Right ventricle myocardium inferior (tissue), 1 donor: ENCODE measurements around the gene NMB. TPM values are rescaled to one million over a fixed set of nuclear protein-coding genes. Genes with fewer than 3 reads are reported as not detected.
A peak's percentile ranks its signal among the peaks of the same experiment; 100 is the strongest.
"Not testable (repeated sequence)": the region's sequence is repeated elsewhere in the genome, so short reads cannot be mapped to it uniquely, and the experiment has no call there.

ENCODE experiments used
- ATAC-seq: fragments of 200-7000 bp; cut with Tn5 transposase; one replicate; pipeline ENCODE4 v1.9.1; 2020; ENCODE audit warnings: mild to moderate bottlenecking, moderate library complexity
- DNase-seq: peaks from one replicate; pipeline ENCODE4 v3.0.0; 2021; ENCODE audit errors: missing footprints
- intact Hi-C: fragments of 100-400 bp; cut with DNase I; formaldehyde crosslinking; loops from one replicate; pipeline ENCODE4 v1.11.0; 2022
- total RNA-seq: library from RNA; stranded (reverse); fragmentation: NEBNext Ultra II Directional; extraction: Animal tissue kit (Norgen Biotek cat#: 25700); gene quantifications from one replicate; pipeline ENCODE4 v1.2.1, GENCODE V29; 2021
- donor health status: DM: no; HTN: yes; CAD: no; lungs with severe emphysema.

The NMB gene
- total RNA-seq, 1 donor from 2014 or later: 3.9 TPM

- intact Hi-C loops: loop anchor here (5.0 kb wide), 3 partner anchors 42 to 157 kb away; partner anchors contain the start of genes ALPK3 and SEC11A
- DNase-seq (no peak), ATAC-seq (no peak)
These were observed 2.1 kb upstream of the NMB start for GRCh38 chr15:84659904-84660781.

DNA sequence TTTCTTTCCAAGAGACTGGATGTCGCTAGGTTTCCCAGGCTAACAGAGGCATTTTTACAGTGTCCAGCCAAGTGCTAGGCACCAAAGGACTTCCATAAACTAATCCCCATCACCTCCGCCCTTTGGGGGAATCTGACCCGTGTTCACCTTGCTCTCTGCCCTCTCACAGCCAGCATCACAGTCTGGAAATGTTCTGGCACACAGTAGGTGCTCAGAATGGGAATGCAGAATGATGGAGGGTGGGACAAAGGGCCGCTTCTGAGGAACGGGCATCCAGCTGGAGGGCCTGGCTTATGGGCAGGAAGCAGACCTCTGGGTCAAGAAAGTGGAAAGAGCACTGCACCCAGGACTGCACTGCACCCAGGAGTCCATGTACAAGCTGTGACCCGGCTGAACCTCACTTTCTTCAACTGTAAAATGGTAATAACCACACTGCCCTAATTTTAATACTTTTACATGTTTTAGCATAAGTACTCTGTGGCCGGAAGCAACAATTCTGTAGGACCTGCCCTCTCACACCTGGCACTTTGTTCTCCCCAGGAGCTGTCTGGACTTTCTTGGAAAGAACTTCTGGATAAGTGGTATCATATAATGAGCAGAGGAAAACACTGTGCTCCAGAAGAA lies 901 bp upstream of the NMB start:
- DNase-seq (no peak), ATAC-seq (no peak)
- intact Hi-C loops: loop anchor here (5.0 kb wide), 3 partner anchors 43 to 158 kb away; partner anchors contain the start of genes ALPK3 and SEC11A

DNA sequence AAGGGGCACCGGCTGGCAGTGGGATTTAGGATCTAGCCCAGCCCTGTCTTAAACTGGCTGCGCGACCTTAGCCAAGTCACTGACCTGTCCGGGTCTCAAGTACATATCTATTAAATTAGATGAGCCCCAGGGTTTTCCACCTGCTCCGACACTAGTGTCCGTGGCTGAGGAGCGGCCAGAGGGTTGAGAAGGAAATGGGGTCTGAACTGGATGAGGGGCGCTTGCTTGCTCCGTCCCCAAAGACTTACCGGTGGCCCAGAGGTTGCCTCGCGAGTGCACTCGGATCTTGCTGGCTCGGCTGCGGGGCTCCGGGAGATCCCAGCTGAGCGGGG lies 285 bp downstream of the NMB start:
- intact Hi-C loops: loop anchor here (5.0 kb wide), 3 partner anchors 45 to 160 kb away; partner anchors contain the start of genes ALPK3 and SEC11A
- DNase-seq (no peak), ATAC-seq (no peak)

DNA sequence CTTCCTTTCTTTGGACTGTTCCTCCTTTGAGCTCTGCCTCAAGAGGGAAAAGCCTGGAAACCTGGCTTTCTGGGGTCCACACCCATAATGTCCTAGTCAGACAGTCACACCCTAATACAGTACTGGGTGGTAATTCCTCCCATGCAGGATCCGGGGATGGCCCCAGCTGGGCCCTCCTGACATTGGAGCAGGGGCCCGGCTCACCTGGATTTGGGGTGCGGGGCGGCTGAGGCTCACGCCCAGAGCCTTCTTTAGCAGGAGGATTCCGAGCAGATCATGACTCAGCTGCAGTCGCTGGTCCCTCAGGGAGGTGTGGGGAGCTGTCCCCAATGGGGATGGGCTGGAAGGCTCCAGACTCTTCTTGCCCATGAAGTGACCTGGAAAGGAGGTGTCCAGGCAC lies 1.0 kb downstream of the NMB start:
- intact Hi-C loops: loop anchor here (5.0 kb wide), 3 partner anchors 45 to 160 kb away; partner anchors contain the start of genes ALPK3 and SEC11A
- ATAC-seq: no peak
- peak; percentile 67 for DNase-seq

DNA sequence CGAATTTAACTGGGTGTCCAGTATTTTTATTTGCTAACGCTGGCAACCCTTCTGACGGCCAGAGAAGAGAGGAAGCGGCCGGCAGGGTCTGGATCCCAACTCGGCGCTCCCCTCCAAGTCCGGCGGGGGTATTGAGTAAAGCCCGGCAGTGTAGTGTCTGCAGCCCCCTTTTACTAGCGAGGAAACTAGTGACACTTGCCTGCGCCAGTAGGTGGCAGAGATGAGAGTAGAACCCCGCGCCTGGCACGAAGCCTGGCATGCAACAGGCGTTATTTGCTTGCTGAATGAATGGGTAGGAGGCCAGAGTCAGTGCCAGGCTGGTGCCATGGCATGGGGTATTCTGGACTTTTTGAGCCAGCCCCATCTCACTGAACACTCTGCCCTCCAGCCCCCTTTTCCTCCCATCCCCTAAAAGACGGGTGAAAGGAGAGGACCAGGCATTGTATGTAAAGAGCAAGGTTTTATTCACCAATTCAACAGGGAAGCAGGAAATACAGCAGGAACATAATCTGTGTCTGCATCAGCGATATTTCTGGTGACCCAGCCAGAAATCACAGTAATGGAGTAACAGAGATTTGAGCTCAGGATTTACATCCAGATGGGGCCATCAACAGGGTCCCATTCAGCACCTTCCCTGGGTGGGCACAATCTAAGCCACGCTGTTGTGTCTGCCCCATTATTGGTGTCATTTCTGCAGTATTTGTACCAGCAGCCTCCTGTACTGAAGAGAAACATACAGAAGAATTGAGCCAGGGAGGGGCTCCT lies 3.1 kb downstream of the NMB start:
- ATAC-seq: peak; percentile 38
- DNase-seq: peak; percentile 91
- intact Hi-C loops: loop anchor here (2.0 to 5.0 kb wide), 4 partner anchors 47 to 162 kb away; partner anchors contain the start of genes ALPK3, SEC11A and ZSCAN2

DNA sequence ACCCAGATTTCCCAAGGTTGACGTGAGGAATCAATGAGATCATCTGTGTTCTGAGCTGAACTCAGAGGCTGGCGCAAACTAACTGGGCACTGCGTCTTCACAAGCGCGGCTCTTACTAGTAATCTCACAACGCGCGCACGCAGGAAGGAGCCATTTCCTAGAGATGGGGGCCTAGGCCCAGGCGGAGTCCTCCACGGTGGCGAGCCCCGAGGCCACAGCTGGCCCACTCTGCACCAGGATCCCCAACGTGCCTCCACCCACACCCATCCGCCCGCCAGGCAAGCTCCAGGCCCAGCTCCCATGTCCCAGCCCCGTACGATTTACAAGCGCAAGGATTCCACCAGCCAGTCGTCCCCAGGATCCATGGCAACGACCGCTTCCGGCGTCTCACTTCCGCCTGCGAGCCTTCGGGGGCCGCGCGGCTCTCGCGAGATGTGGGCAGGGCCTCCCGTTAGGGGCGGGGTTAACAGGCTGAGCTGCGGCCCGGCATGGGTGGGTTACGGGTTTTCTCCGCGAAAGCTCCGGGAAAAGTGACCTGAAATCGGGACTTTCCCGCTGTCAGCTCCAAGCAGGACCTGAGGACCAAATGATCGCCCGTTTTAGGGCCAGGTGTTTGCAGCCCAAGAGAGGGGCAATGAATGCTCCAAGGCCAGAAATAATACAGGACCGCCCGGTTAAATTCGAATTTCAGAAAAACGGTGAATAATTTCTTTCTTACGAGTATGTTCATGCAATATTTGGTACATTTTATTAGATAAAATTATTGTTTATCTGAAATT lies 3.9 kb downstream of the NMB start, which contains the start of gene WDR73:
Gene WDR73 (minus strand): TSS at position 374 of the 779 bp plus-strand sequence. CDS start 9 bp downstream, at position 365.
- ATAC-seq: peak; percentile 93
- intact Hi-C loops: loop anchor here (2.0 kb wide), 2 partner anchors 19 to 53 kb away; partner anchors contain the start of gene ZSCAN2
- peak; percentile 98 for DNase-seq

GRCh38 chr15:84653584-84653909 lies 4.5 kb downstream of the NMB start:
- ATAC-seq (no peak), DNase-seq (no peak)
- intact Hi-C loops: loop anchor here (2.0 kb wide), 1 partner anchor 19 kb away; no protein-coding TSS in a partner anchor

GRCh38 chr15:84649706-84650105 lies 8.3 kb downstream of the NMB start:
- DNase-seq: no peak
- ATAC-seq: no peak
- intact Hi-C loops: no loop called here

DNA sequence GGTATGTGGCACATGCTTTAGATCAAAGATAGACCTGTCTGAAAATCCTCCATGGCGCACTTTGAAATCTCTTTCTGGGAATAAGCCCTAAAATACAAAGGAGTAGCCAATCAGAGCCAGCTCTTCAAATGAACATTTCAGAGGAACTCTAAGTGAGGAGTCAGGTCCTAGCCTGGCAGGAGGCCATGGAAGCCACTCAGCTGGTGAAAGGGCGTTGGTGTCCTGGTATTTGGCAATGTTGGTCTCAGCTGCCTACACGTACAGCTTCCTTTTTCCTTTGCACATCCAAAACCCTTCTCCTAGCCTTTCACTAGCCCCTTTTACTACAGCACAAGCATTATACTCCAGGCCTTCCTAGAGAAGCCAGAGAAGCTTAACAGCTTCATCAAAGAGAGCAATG lies 9.5 kb downstream of the NMB start:
- intact Hi-C loops: no loop called here
- DNase-seq: peak; percentile 85
- peak; percentile 53 for ATAC-seq

DNA sequence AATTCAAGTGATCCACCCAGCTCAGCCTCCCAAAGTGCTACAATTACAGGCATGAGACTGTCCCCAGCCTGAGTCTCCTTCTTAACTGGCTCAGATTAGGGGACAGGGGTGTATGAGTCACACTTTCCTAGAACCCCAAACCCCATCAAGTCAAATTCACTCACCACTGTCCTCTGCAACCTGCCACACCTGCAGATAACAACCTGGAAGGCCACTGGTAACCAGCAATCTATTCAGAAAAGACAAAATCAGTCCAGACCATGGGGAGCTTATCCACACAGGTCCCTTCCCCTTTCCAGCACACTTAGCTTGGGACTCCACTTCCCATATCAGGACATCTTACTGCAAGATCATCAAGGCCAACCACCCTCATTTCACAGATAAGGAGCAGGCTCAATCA lies 10.3 kb downstream of the NMB start:
- no peak for ATAC-seq
- intact Hi-C loops: no loop called here
- no peak for DNase-seq

- intact Hi-C loops: no loop called here
- ATAC-seq (no peak), DNase-seq (no peak)
These were observed 12.0 kb downstream of the NMB start for GRCh38 chr15:84645997-84646396.

DNA sequence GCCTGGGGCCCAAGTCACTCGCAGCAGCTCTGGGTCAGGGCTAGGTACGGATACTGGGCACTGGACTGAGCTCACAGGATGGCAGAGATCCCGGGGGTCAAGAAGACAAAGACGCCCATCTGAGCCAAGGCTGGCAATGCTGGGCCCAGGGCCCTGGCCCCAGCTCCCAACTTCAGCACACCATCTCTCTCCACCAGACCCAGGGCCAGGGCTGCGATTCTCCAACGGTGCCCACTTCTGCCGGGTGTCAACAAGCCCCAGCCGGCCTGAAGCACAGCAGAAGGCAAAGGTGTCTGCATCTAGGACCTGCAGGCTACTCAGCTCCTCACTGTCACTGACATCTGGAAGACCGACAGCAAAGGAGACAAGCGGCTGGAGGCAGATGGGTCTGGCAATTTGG lies 12.5 kb downstream of the NMB start:
- ATAC-seq (no peak), DNase-seq (no peak)
- intact Hi-C loops: no loop called here

GRCh38 chr15:84643838-84644237 lies 14.2 kb downstream of the NMB start:
- no peak for ATAC-seq
- intact Hi-C loops: no loop called here

GRCh38 chr15:84642640-84643039 lies 15.4 kb downstream of the NMB start:
- DNase-seq, ATAC-seq, intact Hi-C loops: not testable (repeated sequence)

More at GRCh38 chr15:84643838-84644237, 14.2 kb downstream of the NMB start:
- DNase-seq: no peak

DNA sequence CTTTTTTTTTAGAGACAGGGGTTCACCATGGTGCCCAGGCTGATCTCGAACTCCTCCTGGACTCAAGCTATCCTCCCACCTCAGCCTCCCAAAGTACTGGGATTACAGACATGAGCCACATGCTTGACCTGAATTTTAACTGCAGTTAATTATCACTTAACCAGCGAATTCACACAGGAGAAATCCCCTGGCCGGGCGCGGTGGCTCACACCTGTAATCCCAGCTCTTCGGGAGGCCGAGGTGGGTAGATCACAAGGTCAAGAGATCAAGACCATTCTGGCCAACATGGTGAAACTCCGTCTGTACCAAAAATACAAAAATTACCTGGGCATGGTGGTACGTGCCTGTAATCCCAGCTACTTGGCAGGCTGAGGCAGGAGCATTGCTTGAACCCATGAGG lies 16.1 kb downstream of the NMB start:
- ATAC-seq, intact Hi-C loops, DNase-seq: not testable (repeated sequence)

GRCh38 chr15:84638103-84638502 lies 19.9 kb downstream of the NMB start:
- ATAC-seq (no peak), DNase-seq (no peak)
- intact Hi-C loops: no loop called here

GRCh38 chr15:84634228-84634837 lies 23.7 kb downstream of the NMB start:
- no peak for ATAC-seq
- DNase-seq: no peak
- intact Hi-C loops: loop anchor here (2.0 kb wide), 1 partner anchor 18 kb away; no protein-coding TSS in a partner anchor
